Measurements from ENCODE around the gene MEGF10.

Gene MEGF10

GRCh38 chr5:127344931-127345330 is 54.3 kb downstream of the MEGF10 start:
- TF ChIP-seq TAF1 (IDR thresholded peaks at IDR 0.05; ENCODE audit: low read depth) (no peak), USF1 (IDR thresholded peaks at IDR 0.05) (no peak), MAX (IDR thresholded peaks at IDR 0.05) (no peak), ZBTB7A (IDR thresholded peaks at IDR 0.05; ENCODE audit: low read depth) (no peak), YY1 (IDR thresholded peaks at IDR 0.05; ENCODE audit: low read depth) (no peak), CREB1 (IDR thresholded peaks at IDR 0.05; ENCODE audit: low read depth) (no peak), TEAD4 (IDR thresholded peaks at IDR 0.05) (no peak), TCF12 (IDR thresholded peaks at IDR 0.05; ENCODE audit: low read depth) (no peak), EP300 (IDR thresholded peaks at IDR 0.05; ENCODE audit: borderline replicate concordance) (no peak), RAD21 (IDR thresholded peaks at IDR 0.05; ENCODE audit: low read depth) (no peak), EGR1 (IDR thresholded peaks at IDR 0.05) (no peak)

- TF ChIP-seq YY1 (IDR thresholded peaks at IDR 0.05; ENCODE audit: low read depth): no peak
- no peak for TF ChIP-seq EGR1 (IDR thresholded peaks at IDR 0.05)
- TF ChIP-seq USF1 (IDR thresholded peaks at IDR 0.05): no peak
- TF ChIP-seq CREB1 (IDR thresholded peaks at IDR 0.05; ENCODE audit: low read depth): no peak
These were observed 60.8 kb downstream of the MEGF10 start for GRCh38 chr5:127351418-127351817.

- TF ChIP-seq EGR1 (IDR thresholded peaks at IDR 0.05) (no peak), TEAD4 (IDR thresholded peaks at IDR 0.05) (no peak), YY1 (IDR thresholded peaks at IDR 0.05; ENCODE audit: low read depth) (no peak), FOXM1 (IDR thresholded peaks at IDR 0.05; ENCODE audit: borderline replicate concordance, low read depth) (no peak), TCF12 (IDR thresholded peaks at IDR 0.05; ENCODE audit: low read depth) (no peak), ZBTB7A (IDR thresholded peaks at IDR 0.05; ENCODE audit: low read depth) (no peak), CEBPB (IDR thresholded peaks at IDR 0.05) (no peak), NFIC (IDR thresholded peaks at IDR 0.05) (no peak), RAD21 (IDR thresholded peaks at IDR 0.05; ENCODE audit: low read depth) (no peak), MAX (IDR thresholded peaks at IDR 0.05) (no peak), CREB1 (IDR thresholded peaks at IDR 0.05; ENCODE audit: low read depth) (no peak), EP300 (IDR thresholded peaks at IDR 0.05; ENCODE audit: borderline replicate concordance) (no peak), REST (IDR thresholded peaks at IDR 0.05; ENCODE audit: low read depth) (no peak), USF1 (IDR thresholded peaks at IDR 0.05) (no peak), TAF1 (IDR thresholded peaks at IDR 0.05; ENCODE audit: low read depth) (no peak)
These were observed 61.5 kb downstream of the MEGF10 start for GRCh38 chr5:127352068-127352467.

GRCh38 chr5:127353327-127353726 is 62.7 kb downstream of the MEGF10 start:
- TF ChIP-seq TAF1 (IDR thresholded peaks at IDR 0.05; ENCODE audit: low read depth) (no peak), RAD21 (IDR thresholded peaks at IDR 0.05; ENCODE audit: low read depth) (no peak), ZBTB7A (IDR thresholded peaks at IDR 0.05; ENCODE audit: low read depth) (no peak), MAX (IDR thresholded peaks at IDR 0.05) (no peak), NFIC (IDR thresholded peaks at IDR 0.05) (no peak), CREB1 (IDR thresholded peaks at IDR 0.05; ENCODE audit: low read depth) (no peak), CEBPB (IDR thresholded peaks at IDR 0.05) (no peak), USF1 (IDR thresholded peaks at IDR 0.05) (no peak), YY1 (IDR thresholded peaks at IDR 0.05; ENCODE audit: low read depth) (no peak), REST (IDR thresholded peaks at IDR 0.05; ENCODE audit: low read depth) (no peak), FOXM1 (IDR thresholded peaks at IDR 0.05; ENCODE audit: borderline replicate concordance, low read depth) (no peak), TEAD4 (IDR thresholded peaks at IDR 0.05) (no peak), EP300 (IDR thresholded peaks at IDR 0.05; ENCODE audit: borderline replicate concordance) (no peak), EGR1 (IDR thresholded peaks at IDR 0.05) (no peak), TCF12 (IDR thresholded peaks at IDR 0.05; ENCODE audit: low read depth) (no peak)

- TF ChIP-seq TCF12 (IDR thresholded peaks at IDR 0.05; ENCODE audit: low read depth) (no peak), REST (IDR thresholded peaks at IDR 0.05; ENCODE audit: low read depth) (no peak), NFIC (IDR thresholded peaks at IDR 0.05) (no peak), CREB1 (IDR thresholded peaks at IDR 0.05; ENCODE audit: low read depth) (no peak), TAF1 (IDR thresholded peaks at IDR 0.05; ENCODE audit: low read depth) (no peak), YY1 (IDR thresholded peaks at IDR 0.05; ENCODE audit: low read depth) (no peak), EGR1 (IDR thresholded peaks at IDR 0.05) (no peak), FOXM1 (IDR thresholded peaks at IDR 0.05; ENCODE audit: borderline replicate concordance, low read depth) (no peak)
These were observed 63.2 kb downstream of the MEGF10 start for GRCh38 chr5:127353796-127354195.
